Activated T-helper 1 cell treated with Interleukin-2 at 50 U/mL for 16 hours (primary cell): ENCODE data around the gene ATP2B3.

Experiments used
- DNase-seq: peaks from one replicate; pipeline ENCODE4 v3.0.0-alpha.2; 2020; ENCODE audit warnings: low read depth

ATP2B3 gene

DNA sequence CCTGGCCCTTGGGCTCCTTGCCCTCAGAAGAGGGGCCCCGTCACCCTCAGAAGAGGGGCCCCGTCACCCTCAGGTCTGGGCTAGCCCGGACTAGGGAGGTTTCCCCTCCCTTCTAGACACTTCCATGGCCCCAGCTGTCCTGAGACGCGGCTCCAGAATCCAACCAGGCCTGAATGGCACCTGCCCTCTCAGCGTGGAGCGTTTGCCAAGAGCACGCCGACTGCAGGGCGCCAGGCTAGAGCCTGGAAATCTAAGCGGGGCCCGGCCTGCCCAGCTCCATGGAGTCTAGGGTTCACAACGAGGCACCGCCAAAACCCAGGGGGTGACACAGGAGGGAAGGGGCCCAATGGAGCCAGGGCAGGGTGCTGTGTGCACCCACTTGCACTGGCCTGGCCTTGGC, 7.8 kb upstream of the ATP2B3 start:
- no peak for DNase-seq

DNA sequence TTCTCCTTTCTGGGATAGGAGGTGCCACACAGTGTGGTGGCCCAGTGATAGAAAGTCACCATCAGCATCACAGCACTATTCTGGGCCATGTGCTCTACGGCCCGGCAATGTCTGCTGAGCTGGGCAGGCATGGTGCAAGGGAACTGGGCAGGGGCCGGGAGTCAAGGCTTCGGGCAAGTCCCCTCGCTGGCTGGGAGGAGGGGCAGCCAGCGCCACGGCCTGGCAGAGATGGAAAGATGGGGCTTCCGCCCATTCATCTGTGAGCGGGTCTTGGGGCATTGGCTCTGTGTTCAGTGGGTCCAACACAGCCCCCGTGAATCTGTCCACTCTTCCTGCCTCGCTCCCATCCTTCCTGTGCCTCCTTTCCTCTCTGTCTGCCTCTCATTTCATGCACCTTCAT, 7.1 kb upstream of the ATP2B3 start:
- DNase-seq, result no peak

DNA sequence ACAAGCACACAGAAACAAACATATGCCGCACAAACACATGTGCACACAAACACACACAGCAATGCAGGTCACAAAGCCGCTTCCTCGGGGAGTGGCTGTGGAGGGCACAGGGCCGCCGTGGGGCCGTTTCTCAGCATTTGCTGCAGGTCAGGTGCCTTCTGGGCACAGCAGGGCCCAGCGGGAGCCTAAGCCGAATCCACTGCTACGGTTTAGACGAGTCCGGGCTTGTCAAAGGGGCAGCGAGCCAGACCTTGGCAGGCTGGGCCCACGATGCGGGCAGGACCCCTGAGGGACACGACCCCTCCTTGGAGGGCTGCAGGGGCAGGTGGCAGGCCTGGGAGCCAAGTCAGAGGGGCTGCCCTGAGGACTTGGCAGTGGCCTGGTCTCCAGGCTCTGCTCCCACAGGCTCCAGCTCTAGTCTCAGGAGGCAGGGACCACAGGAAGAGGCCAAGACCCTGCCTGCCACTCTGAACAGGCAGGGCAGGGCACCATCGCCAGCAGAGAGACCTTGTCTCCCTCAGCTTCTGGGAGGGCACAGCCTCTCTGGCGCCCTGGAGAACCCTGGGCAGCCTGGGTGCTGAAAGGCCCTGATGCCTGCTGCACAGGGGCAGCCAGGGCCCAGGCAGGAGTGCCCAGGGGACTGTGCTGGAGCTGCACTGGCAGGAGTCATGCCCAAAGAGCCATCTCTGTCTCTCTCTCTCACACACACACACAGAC, 5.5 kb upstream of the ATP2B3 start:
- DNase-seq, result no peak

DNA sequence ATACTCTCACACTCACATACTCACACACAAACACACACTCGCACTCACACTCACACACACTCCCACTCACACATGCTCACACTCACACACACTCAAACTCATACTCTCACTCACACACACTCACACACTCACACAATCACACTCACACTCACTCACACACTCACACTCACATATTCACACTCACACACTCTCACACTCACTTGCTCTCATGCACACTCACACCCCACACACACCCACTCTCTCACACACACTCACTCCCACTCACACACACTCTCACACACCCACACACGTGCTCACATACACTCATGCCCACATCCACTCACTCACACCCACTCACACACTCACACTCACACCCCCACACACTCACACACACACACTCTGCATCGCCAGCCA, 4.9 kb upstream of the ATP2B3 start:
- DNase-seq, result no peak

DNA sequence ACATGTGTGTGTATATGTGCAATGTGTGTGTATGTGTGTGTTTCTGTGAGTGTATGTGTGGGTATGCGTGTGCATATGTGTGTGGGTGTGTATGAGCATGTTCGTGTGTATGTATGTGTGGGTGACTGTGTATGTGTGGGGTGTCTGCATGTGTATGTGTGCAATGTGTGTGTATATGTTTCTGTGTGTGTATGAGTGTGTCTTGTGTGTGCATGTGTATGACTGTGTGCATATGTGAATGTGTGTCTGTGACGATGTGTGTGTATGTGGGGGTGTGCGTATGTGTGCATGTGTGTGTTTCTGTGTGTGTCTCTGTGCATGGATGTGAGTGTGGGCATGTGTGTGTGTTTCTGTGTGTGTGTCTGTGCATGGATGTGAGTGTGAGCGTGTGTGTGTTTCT, 4.2 kb upstream of the ATP2B3 start:
- no peak for DNase-seq

DNA sequence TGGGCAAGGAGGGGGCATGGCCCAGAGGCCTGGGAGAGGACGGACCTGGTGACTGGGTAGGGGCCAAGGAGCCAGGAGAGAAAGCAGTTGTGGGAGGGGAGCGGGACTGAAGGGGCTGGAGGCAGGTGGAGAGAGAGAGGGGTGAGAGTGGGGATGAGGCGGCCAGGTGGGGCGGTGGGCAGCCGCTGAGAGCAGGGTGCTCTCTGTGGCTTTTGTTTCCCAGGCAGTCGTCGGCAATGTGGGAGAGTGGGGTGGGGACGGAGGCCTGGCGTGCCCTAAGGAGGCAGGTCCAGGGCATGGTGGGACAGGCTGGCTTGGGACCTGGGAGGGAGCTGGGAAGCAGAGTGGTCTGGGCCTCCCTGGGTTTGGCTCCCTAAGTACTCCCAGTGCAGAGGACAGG, 3.2 kb upstream of the ATP2B3 start:
- no peak for DNase-seq

DNA sequence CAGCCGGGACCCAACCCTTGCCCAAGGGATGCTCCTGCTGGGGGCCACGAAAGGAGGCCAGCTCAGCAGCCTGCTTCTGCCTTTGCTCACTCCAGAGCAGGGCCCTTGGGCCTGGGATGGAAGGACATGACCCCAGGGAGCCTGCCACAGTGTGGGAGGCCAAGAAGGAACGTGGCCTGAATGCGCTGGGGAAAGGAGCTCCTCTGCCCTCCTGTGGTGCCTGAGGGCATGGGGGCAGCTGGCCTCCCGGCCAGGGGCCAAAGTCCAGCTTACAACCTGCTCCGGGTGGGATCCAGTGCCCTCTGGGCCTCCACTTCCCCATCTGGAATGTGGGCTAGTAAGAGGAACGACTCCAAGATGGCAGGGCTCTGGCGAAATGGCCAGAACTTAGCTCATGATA, 2.0 kb upstream of the ATP2B3 start:
- DNase-seq, result no peak

DNA sequence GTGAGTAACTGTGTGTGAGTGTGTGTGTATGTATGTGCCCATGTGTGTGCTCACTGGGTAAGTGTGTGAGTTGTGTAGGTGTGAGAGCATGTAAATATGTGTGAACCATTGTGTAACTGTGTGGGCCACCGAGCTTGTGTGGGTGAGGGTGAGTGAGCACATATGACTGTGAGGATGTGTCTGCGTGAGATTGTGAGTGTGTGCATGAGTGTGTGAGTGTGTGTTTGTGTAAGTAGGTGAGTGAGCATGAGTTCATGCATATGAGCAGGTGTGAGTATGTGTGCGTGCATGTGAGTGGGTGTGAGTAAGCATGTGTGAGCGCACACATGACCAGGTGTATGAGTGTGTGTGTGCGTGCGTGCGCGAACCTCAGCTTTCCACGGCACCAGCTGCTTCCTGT, 1.4 kb upstream of the ATP2B3 start:
- DNase-seq, result no peak

DNA sequence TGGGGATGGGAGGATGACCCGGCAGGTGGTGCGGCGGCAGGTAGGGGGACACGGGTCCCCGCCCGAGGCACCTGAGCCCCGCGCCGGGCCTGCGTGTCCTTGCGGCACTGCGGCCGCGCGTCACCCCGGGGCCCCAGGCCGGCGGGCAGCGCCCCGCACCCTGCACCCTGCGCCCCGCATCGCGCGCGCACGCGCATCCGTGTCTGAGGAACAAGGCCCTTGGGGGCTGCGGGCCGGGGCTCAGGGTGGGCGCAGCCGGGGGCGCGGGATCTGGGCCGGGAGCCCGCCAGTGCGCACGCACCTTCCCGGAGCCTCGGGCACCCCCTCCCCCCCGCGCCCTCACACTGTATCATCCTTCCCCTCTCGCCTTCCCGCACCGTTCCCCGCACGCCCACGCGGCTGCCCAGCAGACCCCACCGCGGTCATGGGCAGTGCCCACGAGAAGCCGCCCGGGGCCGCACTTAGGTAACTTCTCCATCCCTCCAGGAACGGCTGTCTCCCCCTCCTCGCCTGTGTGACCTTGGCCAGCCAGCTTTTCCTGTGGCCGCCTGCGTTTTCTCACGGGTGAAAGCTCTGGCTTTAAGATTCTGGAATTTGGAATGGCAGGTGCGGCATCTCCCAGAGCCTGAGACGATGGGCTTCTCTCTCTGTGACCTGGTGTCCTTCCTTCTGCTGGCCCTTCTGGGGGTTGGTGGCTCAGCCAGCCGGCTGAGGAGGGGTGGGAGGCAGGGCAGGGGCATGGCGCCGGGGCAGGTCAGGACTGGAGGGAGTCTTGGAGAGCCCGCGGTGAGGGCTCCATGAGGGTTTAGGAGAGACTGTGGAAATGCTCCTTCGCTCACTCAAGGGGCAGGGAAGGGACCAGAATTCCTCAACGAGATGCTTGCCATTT, 748 bp downstream of the ATP2B3 start:
- DNase-seq, result no peak

DNA sequence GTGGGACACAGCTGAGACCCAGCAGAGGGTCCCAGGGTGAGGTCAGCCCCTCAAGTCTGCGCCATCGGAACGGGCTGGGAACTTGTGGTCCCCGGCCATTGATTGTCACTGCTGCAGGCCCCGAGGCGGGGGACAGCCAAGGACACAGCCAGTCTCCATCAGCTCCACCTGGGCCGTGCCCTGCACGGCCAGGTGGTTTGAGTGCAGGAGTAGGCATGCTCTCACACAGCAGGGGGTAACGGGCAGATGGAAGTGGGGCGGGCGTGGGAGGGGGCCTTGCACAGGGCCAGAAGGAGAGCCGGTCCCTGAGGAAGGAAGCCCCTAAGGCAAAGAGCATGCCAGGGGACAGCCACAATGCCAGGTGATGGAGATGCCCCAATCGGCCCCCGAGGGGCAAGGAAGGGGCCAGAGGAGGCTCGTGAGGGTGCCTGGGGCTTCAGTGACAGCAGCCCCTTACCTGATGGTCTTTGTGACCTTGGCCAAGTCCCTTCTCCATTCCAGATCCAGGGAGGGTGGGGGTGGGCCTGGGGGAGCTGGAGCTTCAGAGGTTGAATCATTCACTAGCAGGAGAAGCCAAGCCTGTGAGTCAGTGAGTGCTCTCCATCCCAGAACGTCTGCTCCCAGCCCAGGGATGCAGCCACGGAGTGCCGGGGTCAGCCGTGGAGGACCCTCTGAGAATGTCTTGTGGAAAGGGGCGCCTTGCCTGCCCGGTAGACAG, 2.3 kb downstream of the ATP2B3 start:
- DNase-seq, result no peak

DNA sequence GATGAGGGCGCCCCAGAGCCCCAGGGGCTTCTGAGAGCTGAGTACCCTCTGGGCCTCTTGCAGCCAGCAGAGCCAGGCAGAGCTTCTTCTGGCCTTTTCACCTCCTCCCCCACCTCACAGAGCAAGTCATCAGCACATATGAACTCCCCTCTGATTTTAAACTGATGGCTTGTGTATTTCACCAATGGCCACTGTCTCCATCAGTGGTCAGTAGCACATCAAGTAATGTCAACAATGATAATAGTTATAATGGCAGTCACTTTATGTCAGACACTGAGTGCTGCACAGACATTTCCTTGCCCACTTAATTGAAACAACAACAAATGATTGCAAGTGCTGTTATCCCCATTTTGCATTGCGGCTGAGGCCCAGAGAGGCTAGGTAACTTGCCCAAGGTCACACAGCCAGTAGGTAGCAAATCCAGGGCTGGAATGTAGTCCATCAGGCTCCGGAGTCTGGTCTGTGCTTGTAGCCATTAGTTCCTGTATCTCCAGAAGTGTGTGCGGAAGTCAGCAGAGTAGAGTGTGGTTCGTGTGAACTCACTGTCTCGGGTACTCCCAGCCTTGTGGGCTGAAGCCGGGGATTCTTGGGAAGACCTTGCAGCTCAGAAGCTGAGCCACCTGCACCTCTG, 3.0 kb downstream of the ATP2B3 start:
- DNase-seq, result no peak

DNA sequence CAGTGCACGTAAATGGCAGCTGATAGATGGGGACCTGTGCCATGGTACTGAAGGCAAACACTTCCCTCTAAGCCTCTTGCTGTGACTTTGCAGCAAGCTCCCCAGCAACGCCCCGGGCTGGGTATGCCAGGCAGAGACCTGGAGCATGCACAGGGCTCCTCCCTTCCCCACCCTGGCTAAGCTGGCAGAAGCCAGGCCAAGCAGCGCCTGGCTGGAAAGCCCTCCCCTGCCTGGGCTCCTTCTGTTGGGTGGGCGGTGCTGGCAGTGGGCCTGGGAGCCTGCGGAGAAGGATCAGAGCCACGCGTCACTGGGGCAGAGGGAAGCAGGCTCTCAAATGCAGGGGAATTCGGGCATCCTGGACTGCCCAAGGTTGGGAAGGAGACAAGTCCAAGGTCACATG, 3.6 kb downstream of the ATP2B3 start:
- DNase-seq, result no peak

DNA sequence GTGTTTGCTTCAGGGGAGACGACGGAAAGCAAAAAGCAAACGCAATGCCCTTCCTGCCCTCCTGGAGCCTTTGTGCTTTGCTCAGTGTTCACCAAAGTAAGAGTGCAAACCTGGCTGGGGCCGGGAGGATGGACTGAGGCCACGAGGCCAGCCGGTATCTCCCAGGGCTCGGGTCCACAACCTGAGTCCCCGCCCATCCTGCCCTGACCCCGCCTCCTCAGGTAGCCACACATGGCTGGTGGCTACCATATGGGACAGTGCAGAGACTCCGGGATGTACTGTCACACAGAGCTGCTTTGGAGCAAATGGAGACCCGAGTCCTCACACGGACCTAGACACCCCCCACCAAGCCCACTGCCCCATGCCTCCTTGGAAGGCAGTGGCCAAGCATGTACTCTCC, 4.8 kb downstream of the ATP2B3 start:
- DNase-seq, result no peak

DNA sequence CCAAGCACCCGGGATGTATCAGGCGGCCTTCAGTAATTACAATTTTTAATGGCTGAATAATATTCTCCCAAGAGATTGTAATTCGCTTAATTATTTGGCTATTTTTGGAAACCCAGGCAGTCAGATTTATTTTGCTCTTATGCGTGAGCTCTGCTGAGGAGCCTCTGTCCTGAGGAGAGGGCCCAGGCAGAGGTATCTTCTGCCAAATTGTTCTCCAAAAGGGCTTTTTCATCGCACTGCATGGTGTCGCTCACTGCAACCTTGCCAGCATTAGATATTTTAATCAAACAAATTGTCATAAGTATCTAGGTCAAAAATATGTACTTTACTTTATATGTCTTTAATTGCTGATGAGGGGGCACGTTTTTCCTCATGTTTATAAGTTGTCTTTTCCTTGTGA, 5.8 kb downstream of the ATP2B3 start:
- DNase-seq, result no peak

DNA sequence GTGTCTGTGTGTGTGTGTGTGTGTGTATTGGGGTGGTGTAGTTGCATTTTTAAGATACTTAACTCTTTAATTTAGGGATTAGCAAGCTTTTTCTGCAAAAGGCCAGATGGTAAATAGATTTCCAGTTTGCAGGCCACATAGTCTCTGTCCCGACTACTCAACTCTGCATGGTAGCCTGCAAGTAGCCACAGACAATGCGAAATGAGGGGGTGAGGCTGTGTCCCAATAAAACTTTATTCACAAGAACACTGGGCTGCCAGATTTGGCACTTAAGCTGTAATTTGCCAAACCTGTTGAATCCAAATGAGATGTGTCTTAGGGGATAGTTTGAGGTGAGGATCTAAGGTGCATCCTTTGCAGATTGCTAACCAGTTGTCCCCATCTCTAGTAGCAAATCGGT, 6.8 kb downstream of the ATP2B3 start:
- DNase-seq, result no peak

DNA sequence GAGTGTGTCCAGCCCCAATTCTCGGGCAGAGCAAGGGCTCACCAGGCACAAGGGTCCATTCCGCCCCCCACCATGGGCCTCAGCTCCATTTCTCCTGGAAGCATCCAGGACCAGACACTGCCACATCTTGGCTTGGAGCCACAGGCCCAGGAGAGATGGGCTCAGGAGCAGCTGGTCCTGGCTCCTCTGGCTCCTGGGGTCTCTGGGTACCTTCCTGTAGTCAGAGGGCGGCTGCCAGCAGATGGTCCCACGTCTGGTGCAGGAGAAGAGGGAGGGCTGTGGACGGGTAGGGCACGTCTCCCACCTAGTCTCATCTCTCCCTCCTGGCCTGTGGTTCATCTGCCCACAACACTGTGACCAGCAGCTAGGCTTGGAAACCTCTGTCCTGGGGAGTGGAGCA, 8.0 kb downstream of the ATP2B3 start:
- DNase-seq, result no peak

DNA sequence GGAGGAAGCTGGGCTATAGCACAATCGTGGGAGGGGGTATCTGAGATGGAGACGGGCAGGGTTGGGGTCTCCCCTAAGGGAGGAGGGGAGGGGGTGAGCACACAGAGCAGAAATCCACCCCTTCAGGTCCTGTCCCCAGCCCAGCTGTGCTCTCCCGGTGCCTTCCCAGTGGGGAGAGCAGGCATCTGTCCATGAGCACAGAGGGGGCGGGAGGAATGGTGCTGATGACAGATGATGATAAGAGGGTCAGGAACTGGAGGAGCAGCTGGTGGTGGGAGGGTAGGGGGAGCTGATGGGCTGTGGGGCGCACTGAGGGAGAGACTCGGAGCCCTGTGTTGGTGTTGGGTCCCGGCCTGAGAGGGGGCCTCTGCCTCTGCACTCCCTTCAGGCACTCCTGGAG, 8.6 kb downstream of the ATP2B3 start:
- DNase-seq, result no peak

DNA sequence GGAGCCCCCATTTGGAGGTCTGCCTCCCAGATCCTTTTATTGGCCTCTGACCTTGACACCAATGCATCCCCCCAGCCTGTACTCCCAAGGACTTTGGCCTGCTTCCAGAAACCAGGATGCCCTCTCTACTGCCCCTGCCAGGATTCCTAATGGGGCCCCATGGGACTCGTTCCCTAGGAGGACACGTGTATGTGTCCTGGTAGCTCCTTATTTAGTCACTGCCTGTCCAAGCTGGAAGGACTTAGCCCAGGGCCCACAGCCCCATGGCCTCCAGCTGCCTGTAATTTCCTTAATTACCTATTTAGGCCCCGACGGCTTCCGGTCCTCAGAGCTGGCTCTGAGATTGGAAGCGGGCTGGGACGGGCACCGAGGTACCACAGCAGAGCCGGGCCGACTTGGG, 9.4 kb downstream of the ATP2B3 start:
- no peak for DNase-seq

DNA sequence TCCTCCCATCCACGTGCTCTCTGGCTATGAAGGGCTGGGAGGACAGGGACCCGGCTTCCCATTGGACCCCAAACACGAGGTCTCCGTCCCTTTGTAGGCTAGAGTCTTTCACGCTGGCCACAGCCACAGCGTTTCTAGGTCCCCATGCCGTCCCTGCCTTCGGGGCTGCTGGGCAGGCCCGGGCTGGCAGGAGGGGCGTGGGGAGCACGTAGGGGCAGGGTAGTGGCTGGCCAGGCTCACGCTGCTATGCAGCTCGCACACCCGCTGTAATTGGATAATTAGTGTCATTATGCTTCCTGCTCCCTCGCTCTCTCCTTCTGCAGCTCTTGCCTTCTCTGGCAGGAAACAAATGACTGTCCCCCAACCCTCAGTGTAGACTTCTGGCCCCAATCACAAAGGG, 9.8 kb downstream of the ATP2B3 start:
- no peak for DNase-seq

DNA sequence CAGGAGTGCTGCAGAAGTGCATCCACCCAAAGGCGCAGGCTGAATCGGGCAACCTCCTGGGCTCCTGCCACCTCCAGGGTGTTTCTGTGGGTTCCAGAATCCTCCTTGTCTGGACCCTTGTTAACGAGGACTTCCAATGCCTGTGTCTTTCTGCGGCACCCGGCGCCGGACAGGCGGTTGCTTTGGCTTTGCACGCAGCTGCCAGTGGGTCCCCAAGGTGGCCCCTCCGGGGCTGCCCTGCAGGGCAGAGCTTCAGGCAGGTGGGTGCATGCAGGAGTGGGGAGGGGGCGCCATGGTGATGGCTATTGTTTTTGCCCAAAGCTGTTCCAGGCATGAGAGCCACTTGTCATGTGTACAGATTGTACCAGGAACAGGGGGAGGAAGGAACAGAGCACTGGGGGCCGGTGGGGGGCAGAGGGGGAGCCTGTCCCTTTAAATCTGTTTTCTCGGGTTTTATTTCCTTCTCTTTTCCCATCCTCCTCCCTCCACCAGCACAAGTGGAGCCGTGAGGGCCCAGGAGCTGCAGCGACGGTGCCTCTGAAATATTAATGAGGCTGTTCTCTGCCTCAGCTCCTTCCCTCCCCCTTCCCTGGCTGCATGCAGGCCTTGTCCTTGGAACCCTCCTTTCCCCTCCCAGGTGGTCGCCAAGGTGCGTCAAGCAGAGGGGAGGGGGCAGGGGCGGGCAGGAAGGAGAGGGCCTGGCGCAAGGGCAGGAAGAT, 13.1 kb downstream of the ATP2B3 start:
- DNase-seq, result no peak

DNA sequence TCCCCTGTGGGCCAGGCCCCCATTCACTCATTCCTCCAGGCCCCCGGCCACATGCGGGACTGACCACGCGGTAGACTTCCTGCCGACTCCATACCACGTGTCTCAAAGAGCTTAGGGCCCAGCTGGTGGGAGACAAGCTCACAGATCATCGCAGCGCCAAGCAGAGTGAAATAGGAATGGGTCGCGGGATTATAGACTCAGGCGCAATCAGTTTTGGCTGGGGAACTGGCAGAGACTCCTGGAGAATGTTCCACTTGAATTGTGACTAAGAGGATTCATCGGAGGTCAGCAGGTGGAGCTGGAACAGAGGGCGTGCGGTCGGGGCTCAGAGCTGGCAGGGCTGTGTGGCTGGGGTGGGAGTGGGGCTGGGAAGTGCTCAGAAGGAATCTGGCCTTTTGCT, 15.6 kb downstream of the ATP2B3 start:
- DNase-seq, result no peak

DNA sequence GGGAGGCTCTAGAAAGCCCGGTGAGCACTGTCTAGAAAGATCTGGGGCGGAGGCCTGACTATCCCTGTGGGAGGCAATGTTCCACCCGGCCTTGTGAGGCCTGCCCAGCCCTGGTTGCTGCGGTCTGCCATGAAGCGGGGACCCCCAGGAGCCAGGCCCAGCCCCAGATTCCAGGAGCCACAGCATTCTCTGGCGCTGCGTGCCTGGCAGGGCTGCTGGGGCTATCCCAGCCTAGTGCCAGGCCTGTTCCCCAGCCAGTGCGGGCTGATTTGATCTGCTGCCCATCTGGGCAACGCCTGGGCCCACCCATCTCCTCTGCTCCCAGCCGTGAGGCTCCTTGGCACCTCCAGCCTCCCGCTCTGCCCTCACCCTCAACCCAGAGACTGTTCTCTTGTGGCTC, 19.6 kb downstream of the ATP2B3 start:
- no peak for DNase-seq
